GM19324 (cell line): ENCODE results near the gene GPNMB.

Experiments used
- ATAC-seq: cut with Tn5 transposase; IDR thresholded peaks from one replicate; pipeline ENCODE4 v1.9.1; 2021; ENCODE audit warnings: mild to moderate bottlenecking, moderate library complexity; ENCODE audit not compliant: unreplicated experiment, low FRiP score

GPNMB gene

DNA sequence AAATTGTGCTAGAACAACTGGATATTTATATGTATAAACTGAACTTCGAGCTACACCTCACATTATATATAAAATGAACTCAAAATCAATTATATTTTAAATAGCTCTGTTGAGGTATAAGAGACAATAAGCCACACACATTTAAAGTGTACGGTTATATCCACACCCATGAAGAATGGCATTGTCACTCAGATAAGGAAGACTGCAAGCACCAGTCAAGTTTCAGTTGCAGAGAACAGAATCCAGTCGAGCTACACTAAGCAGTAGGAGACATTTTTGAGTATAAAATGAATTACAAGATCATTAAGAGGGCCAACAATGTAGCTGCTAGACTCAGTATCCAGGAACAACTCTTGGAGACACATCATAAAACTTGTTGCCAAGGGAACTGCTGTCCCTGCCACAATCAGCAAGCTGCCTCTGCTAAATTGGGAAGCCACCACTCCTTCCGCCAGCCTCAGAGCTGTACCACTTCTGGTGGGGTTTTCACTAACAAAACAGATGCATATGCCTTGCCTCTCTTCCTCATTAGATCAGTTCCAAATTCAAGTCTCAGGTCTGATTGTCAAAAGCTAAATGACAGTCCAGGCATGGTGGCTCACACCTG, 19.6 kb upstream of the GPNMB start:
- no peak for ATAC-seq

DNA sequence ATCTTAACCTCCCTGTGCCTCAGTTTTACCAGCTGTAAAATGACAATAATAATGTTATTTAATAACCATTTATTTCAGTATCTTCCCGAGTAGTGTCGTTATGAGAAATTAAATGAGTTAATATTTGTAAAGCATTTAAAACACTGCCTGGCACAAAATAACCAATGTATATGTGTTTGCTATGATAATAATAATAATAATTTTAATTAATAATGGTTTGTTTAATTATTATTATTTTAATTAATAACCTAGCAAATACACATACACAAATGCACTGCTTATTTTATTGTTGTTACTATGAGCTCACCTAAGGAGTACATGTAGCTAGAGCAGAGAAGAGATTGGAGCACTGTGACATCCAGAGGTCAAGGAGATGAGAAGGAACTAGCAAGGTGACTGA, 18.2 kb upstream of the GPNMB start:
- ATAC-seq: no peak

DNA sequence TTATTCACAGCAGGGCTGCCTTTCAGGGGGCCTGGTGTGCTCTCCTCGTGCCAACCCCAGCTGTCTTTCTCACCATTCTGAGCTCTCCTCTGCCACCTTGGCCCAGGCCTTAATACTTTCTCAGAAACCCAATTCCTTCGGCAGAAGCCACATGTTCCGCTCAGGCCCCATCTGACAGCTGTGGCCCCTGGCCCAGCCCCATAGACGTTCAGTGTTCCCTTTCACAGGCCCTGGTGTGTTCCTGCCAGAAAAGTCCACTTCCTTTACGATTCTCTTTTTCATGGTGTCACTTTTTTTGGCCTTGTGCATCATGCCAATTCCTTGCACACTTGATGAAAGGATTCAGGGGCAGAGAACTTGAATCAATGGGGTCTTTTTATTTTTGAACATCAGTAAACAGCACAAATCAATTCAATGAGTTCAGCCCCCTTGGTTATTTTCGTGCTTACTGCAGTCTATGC, 15.9 kb upstream of the GPNMB start:
- ATAC-seq: no peak

DNA sequence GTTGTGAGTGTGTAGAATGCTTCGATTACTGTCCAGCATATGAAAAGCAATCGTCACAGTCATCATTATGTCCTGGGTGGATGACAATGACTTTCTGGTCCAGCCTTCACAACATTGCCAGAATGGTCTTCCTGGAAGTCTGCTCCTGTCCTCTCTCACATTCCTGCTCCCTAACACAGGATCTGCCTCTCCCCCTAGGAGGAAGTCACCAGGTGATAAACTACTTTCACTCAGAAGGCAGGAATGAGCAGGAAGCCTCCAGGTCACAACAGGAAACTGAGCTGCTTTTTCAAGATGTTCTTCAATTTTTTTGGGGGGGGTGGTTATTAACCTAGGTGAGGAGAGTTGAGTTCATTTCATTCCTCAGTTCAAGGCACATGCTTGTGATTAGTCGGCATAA, 13.6 kb upstream of the GPNMB start:
- no peak for ATAC-seq

DNA sequence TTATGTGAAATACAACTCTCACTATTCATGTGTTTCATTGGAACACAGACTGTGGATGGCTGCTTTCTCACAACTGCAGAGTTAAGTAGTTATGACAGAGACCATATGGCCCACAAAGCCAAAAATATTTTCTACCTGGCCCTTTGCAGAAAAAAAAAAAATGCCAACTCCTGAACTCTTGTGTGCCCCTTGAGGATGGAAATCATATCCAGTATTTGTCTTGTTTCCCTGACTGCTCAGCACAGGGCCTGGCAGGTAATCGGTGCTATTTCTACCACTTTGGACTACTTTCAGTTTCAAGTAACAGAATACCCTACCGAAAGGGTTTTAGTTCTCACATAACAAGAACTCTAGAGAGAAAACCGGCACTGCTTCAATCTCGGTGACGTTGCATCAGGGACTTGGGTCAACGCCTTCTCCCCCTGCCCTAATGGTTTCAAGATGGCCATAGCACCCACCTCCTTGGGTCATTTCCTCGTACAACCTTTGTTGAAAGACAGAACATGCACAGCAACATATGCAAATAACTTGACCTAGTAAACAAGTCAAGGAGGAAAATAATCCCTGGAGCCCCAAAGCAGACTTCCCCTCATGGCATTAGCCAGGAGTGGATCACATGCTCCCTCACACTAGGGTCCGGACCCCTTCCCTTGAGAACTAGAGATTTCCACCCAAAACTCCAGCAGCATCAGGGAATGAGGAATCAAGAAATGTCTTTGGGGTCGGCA, 11.8 kb upstream of the GPNMB start:
- ATAC-seq: peak; percentile 93

DNA sequence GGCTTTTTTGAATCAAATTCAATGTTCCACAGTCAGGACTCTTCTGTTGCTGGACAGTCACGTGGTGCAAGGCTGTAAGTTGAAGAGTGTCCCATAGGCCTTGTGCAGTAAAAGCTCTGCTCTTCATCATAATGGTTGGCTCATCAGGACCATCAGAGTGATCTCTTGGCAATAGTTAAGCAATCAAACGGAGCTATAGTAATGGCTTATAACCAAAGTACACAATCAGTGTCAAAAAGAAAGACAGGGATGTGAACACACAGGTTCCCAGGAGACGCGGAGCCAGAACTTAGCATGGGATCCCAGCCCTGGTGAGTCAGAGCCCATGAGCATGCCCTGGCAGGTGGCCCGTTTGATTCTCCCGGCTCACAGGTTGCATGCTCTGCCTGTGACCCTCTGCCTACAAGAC, 10.8 kb upstream of the GPNMB start:
- ATAC-seq: no peak

DNA sequence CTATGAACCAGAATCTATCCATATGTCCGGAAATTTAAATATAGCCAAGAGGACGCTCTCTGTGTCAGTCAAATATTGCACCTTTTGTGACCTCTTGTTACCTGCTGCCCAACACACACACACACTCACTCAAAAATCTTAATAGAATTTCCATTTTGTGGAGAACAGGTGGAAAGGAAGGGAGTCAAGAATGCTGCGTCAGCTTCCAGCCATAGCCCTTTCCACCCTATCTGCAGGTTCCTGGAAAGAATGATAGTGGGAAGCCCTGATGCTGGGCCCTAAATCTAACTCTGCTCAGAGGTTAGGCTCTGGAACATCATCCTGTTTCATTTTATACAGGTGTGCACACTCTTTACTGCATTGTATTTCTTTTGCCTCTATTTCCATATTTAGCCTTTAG, 9.6 kb upstream of the GPNMB start:
- no peak for ATAC-seq

DNA sequence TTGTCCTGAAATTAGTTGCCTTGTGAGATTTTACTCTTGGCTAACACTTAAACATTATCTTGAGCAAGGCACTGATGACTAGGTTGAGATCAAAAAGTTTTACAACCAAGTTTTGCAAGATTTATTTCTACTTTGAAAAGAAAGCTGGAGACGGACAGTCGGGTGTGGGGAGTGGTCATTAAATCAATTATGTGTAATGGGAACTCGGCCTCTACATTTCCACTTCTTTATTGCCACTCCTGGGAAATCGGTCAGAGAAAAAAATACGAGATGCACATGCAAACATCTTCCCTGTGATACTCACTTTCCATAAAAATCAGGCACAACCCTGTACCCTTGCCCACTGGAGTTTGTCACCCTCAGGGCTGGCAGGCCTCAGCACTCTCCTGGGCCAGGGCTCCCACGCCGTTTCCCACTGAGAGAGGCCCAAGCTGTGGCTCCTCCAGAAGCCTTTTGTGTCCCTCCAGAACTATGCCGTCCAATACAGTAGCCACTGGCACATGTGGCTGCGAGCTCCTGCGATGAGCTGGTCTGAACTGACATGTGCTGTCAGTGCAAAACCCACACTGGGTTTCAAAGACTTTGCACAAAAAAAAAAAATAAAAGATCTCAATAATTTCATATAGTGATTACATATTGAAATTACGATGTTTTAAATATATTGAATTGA, 7.5 kb upstream of the GPNMB start:
- no peak for ATAC-seq

DNA sequence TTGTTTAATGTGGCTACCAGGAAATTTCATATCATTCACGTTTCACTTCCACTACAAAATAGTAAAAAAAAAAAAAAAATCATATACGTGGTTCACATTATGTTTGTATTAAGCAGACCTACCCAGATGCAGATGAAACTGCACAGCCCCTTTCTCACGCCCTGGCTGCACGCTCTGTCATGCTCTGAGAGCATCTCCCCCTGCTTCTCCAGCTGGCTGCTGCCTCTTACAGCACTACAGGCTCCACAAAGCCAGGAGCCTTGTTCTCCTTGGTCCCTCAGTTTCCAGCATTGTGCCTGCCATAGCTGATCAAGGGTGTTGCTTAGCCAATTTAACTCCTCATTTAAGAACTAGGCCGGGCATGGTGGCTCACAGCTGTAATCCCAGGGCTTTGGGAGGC, 6.9 kb upstream of the GPNMB start:
- ATAC-seq: no peak

DNA sequence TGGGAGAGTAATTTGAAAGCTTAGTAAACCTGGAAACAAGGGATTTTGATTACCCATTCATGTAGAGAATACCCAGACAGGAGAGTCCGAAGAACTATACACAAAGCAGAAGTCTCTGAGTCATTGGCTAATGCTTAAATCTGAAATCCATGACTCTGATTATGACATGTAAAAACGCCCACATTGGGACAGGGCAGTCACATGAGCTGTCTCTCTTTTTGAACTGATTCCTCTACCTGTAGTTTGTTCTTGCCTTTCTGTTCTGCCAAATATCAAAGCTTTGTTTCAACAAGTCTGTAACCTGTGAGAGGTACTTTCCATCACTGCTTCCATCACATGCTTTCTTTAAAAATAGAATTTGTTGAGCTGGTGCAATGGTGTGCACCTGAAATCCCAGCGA, 4.3 kb upstream of the GPNMB start:
- ATAC-seq: no peak

DNA sequence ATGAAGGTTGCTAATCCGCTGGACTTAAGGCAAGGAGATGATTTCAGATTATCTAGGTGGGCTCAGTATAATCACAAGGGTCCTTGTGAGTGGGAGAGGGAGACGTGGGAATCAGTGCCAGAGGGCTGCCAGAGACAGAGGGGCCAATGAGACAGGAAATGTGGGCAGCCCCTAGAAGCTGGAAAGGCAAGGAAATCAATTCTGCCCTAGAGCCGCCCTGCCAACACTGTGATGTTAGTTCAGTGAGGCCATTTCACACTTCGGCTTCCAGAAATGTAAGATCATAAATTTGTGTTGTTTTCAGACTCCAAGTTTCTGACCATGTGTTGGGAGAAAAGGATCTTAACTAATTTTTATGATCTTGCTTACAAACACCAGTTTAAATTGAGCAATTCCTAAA, 3.6 kb upstream of the GPNMB start:
- no peak for ATAC-seq

DNA sequence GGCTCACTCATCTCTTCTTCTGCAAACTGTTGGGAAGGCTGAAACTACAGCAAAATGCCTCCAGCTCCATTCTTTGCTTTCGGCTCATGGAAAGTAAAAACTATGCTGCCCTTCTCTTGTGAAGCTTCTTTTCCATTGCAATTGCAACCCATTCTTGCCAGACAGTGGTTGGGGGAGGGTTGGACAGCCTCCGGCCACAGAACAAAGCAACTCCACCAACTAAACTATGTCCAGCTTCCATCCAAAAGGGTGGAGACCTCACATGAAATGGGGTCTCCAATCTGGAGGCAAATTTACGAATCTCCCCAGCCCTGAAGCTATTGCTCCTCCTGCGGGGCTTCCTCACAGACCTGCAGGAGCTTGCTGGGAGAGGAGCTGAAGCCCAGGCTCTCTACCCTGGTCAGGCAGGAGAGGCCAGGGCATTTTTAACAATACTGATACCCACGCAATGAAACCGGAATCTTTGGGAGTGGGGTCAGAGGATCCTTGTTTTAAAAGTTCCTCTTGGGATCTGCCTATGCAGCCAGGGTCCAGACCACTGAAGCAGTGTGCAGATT, 549 bp downstream of the GPNMB start:
- no peak for ATAC-seq

DNA sequence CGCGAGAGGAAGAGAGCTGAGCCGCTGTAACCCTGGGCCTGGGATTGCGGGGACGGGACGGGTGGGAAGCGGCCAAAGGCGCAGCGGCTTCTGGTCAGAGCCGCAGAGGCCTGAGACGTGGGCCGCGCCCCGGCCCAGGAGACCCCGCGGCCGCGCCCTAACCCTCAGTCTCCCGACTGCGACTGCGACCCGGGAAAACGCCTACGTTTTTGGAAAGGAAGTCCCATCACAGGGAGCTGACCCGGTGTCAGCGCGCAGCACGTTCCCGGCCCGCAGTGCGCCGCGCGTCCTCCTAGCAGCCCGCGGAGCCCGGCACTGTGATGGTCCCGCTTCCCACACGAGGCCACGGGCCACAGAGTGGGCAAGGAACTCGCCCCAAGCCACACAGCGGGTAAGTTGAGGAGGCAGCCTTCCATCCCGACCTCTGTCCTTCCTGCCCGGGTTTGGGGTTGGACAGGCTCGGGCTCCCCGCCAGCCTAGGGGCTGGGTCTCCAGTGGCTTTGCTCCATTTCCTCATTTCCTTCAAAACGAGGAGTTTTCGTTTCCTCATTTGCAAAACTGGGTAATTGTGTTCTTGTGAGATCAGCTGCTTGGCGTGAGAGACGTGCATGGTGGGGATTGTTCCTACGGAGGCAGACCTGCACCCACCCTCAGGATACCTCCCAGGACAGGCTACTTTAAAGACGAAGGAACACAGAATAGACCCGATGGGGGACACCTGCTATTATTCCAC, 1.2 kb downstream of the GPNMB start:
- no peak for ATAC-seq

DNA sequence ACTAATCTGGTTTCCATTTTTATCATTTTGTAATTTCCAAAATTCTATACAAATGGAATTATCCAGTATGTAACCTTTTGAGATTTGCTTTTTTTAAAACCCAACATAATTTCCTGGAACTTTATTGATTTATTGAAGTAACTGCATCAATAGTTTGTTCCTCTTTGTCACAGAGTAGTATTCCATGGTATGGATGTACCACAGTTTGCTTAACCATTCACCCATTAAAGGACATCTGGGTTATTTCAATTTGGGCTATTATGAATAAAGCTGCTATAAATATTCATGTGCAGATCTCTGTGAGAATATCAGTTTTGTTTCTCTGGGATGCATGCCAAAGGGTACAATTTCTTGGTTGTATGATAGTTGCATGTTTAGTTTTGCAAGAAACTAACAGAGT, 2.9 kb downstream of the GPNMB start:
- no peak for ATAC-seq

DNA sequence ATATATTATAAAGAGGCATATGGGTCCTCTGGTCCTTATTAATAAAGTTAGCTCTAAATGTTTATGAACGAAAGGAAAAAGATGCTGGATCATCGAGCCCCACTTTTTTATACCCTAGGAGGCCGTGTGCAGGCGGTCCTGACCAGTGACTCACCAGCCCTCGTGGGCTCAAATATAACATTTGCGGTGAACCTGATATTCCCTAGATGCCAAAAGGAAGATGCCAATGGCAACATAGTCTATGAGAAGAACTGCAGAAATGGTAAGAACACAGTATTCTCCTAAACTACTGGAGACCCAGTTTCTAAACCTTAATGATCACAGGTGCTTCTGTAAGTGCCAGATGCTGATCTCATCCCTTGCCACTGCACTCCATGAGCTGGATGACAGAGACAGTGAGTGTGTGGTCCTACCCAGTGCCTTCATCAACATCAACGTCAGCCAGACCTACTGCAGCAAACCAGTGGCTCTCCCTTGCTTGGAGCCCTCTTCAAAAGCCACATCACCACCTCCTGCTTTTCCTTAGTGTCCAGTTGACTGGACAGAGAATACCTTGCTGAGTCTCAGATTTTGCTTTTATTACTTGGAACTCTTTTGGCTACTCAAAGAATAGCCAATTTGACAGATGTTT, 7.6 kb downstream of the GPNMB start:
- ATAC-seq: no peak

DNA sequence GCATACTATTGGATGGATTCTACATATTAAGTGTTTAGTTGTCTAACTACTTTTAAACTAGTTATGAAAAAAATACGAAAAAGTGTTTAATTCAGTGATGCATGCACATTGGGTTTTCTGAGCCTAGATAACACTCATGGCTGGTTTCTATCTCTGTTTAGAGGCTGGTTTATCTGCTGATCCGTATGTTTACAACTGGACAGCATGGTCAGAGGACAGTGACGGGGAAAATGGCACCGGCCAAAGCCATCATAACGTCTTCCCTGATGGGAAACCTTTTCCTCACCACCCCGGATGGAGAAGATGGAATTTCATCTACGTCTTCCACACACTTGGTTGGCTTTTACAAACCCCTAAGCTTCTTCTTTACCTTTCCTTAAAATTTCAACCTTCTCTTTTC, 10.2 kb downstream of the GPNMB start:
- ATAC-seq: no peak

DNA sequence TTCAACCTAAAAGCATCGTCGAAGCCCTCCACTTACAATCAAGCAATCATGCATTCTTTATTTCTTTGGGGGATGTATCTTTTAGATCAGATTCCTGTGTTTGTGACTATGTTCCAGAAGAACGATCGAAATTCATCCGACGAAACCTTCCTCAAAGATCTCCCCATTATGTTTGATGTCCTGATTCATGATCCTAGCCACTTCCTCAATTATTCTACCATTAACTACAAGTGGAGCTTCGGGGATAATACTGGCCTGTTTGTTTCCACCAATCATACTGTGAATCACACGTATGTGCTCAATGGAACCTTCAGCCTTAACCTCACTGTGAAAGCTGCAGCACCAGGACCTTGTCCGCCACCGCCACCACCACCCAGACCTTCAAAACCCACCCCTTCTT, 13.8 kb downstream of the GPNMB start:
- ATAC-seq: no peak

DNA sequence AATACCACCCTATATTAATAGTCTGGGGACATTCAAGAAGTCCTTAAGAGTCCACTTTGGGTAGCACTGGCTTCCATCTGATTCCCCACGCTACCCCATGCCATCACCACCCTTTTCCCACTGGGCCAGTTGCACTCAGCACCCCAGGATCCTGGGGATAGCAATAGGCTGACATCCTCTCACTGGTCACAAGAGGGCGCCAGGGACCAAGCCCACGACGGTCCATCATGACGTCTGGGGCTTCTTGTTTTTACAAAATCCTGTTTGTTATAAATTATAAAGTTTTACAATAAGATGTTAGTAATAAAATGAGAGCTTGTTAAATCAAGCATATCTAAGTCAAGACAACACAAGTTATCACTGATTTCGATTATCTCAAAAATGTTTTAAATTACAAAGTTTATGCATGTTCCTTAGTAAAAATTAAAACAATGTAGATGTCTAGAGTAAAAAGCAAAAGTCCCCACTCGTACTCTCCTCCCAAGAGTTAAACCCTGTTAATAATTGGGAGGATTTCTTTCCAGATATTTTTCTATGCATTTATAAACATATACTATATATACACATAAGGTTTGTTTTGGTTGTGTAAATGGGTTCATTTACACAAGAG, 15.4 kb downstream of the GPNMB start:
- ATAC-seq: no peak

DNA sequence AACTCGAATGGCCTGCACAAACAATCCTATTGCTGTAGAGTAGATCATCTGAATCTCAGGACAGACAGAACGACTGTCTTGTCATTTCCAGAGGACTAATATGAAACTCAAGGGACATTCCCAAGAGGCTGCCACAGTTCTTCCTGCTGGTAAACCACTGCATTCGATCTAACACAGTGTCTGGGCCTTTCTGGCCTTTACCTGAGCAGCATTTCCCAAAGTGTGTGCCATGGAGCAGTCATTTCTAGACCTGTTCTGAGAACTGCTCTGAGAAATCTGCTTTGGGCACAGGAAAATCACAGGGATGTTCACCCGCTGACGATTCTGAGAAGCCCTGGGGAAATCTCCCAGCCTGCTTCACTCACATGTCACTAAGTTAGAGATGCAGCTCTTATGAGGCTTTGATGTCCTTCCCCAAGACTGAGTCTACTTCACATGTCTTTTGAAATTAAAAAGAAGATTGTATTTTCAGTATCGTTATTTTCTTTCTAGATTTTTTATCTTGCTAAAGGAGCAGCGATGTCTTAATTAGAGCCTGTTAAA, 18.4 kb downstream of the GPNMB start:
- ATAC-seq: no peak

DNA sequence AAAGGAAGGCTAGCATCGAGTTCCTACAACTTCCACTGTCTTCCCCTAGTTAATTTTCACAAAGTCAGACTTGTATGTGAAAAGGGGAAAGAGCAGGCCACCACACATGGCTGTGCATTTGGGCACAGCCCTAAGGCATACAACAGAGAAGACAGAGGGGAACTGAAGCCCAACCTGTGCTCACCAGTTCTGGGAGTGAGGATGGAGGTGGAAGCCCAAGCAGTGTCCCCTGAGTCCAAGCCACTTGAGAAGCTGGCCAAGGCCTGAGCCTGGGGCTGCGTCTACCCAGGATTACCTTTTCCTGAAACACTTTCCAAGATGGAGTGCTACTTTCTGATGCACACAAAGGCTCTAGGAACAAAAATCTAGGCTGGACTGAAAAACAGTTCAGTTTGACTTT, 20.3 kb downstream of the GPNMB start:
- no peak for ATAC-seq
